SK-MEL-5 (cell line): ENCODE data around the gene PRUNE2. TPM values are rescaled to one million over a fixed set of nuclear protein-coding genes. Genes with fewer than 3 reads are reported as not detected.

ENCODE experiments used
- DNase-seq: peaks from one replicate; pipeline ENCODE4 v3.0.0-alpha.2; 2016; ENCODE audit warnings: low read depth, low spot score
- in situ Hi-C: cut with HindIII; loops from 2 replicates; pipeline ENCODE4 v1.10.0; 2016; ENCODE audit warnings: low sequenced_read_pairs, high pct_unique_total_duplicates, low pct_unique_long_range_greater_than_20kb
- total RNA-seq: library from RNA; depleted of rRNA; stranded (reverse); fragments of >200 nt; shearing (Covaris generic); gene quantifications from 2 replicates; pipeline ENCODE4 v1.2.3, GENCODE V29; 2014

The PRUNE2 gene
- total RNA-seq, 1 experiment from 2014 or later = 90.9 TPM

DNA sequence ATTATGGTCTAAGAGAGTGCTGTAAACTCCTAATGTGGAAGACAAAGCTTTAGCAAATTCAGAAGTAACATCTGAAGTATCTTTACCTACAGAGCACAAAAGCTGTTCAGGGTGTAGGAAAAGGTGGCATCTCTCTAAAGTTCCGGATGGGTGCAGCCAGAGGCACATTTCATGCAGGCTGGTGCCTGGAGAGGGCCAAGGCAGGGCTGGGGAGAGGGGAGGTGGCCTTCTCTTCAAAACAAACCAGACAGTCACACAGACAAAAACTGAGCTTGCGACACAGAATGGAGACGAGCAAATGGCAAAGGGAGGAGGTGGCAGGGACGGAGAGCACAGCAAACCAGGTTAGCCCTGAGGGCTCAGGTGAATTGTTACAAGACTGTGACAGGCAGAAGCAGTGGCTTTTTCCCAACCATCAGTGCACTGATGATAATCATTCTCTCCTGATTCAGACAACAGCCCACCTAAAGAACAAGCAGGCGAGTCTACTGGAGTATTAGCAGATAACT, 263.2 kb downstream of the PRUNE2 start:
- in situ Hi-C loops = no loop called here
- no peak for DNase-seq

DNA sequence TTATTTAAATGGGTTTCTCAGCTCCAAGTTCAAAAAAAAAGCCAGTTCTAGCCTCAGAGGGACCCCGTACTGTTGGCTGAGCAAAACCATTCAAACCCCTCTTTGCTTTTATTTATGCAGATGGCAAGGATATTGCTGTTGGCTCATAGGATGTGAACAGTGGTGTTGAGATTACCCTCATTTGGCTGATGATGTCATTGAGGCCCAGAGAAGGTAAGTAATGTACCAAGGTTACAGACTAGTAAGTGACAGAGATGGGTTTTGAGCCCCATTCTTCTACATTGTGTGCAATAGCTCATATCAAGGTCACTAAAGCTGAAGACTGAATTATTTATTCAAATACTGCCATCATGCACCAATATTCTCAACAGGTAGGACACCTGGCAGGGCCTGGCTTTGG, 263.8 kb downstream of the PRUNE2 start:
- no peak for DNase-seq
- in situ Hi-C loops = no loop called here

DNA sequence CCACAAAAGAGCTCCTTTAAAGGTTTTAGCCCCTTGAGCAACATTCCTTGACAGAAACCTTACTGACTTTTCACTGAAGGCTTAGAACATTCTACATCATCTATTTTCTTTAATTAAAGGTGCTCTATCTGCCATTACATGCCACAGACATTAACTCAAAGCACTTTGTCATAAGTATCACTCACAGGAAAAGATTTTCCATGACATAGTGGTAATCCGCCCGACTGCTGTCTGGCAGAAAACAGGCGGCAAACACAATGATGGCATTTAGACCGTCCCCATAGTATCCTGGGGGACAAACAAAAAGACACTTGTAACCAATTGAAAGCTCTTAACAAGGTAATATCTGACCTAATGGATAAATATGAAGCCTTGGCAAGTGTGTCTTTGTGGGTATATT, 267.9 kb downstream of the PRUNE2 start:
- DNase-seq = peak; percentile 66
- in situ Hi-C loops = no loop called here

DNA sequence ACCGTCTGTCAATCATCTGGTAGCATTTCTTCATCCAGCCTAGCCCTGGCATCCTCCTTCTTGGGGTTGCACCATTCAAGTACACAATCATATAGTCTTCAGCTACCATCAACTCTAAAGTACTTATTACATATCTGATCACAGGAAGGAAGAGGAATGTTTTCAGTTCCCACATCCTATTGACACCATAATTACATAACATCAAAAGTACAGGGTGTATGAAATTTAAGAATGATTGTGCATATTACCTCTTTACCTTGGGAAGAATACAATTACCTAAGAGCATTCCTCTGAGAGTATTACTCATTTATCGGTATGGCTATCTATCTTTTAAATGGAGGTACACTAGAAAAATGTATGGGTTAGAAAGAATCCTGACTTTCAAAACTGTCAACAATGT, 268.5 kb downstream of the PRUNE2 start:
- in situ Hi-C loops = no loop called here
- DNase-seq = no peak

DNA sequence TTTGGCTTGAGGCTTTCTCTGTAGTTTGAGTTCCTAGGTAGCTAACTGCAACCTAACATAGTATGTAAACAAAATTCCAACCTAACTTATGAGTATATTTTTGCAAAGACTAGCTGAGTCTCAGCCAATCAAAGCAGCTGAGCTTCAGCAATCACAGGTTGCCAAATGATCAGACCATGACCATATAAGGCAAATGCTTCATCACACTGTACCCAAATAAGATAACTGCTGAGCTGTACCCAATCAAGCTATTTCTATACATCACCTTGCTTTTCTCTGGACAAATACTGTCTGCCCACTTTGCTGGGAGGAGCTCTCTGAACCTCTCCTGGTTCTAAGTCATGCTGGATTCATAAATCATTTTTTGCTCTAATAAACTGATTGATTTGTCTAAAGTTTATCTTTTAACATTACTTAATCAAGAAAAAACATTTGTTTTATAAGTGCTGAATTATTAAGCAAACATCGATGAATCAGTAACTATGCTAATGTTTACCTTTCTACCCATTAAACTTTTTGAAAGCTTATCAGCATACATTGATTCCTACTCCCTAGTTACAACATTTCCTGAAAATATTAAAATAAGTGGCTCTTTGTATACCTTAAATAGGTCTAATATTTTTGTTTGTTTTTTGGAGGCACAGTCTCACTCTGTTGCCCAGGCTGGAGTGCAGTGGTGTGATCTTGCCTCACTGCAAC, 271.4 kb downstream of the PRUNE2 start:
- in situ Hi-C loops = no loop called here
- DNase-seq = peak; percentile 7

DNA sequence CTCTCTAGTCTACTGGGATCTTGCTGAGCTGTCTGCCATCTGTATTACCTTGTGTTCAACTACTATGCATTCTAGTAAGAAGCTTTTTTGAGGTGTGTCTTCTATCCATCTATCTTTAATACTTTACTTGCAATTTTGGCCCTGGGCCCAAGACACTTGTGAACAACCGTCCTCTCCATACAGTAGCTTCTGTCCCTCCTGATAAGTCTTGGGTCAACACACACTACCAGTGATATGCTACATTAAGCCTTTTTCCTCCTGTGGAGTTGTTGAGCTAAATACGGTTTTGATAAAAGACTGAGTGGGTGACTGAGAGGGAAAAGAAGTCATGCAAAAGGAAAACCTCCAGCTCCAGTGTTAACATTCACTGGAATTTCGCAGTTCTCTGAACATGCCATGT, 275.0 kb downstream of the PRUNE2 start:
- no peak for DNase-seq
- in situ Hi-C loops = no loop called here

DNA sequence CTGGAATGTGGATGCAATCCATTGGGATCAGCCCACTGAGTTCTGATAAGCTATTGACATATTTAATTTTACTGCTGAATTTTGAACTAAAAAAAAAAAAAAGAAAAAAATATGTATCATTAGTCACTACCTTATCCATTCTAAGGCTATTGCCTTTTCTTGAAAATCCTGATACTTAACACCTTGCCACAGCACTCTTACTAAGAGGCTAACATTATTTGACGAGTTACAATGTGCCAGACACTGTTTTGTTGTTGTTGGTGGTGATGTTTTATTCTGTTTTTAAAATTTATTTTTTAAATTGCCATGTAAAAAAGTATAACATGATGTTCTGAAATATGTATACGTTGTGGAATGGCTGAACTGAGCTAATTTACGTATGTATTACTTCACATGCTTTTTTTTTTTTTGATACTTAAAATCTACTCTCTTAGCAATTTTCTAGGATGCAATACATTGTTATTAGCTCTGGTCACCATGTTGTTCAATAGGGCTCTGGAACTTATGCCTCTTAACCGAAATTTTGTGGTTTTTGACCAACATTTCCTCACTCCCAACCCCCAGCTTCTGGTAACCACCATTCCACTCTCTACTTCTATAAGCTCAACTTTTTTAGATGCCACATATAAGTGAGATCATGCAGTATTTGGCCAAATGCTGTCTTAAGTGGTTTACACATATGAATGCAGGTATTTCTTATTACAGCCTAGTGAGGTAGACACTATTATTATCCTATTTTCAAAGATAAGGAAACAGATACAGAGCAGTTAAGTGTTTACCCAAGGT, 276.5 kb downstream of the PRUNE2 start:
- in situ Hi-C loops = no loop called here
- DNase-seq = no peak

DNA sequence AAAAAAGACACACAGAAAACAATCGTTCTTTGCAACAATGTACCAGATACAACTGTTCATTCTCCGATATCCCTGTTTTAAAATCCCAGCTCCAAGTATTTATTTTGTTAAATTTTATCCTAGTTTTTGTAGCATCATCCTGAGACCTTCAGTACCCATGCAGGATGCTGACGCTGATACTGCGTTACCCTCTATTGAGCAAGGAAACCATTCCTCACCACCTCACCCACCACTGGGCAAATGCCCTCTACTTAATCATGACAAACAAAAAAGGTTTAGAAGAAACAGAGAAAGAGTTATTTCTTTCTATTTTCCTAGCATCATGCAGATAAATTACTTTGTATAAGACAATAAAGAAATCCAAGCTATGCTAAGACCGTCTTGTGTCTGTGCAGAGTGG, 277.8 kb downstream of the PRUNE2 start:
- DNase-seq = no peak
- in situ Hi-C loops = no loop called here

DNA sequence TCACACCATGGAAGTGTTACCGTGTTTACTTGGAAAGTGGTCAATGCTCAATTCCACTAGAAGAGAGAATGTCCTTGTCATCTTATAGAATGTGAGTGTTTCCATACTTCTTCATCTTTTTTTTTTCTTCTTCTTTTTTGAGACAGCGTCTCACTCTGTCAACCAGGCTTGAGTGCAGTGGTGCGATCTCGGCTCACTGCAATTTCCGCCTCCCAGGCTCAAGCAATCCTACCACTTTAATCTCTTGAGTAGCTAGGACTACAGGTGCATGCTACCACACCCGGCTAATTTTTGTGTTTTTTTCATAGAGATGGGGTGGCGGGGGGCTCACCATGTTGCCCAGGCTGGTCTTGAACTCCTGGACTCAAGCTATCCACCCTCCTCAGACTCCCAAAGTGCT, 278.9 kb downstream of the PRUNE2 start:
- DNase-seq = no peak
- in situ Hi-C loops = no loop called here

DNA sequence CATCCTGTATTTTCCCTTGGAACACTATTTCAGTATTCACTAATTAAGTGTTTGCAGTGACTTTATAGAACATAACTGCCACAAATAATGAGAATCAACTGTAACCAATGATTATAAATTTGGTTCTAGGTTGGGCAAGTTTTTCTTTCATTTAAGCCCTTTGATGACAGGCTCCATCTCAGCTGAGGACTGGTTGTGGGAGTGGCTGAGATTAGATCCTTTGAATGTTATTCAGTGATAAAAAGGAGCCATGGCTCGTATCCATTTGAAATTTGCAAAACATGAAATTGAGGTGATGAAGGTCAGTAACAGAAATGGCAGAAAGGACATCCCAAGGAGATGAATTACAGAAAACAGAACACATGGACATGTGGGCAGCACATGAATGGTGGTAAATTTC, 279.8 kb downstream of the PRUNE2 start:
- in situ Hi-C loops = no loop called here
- DNase-seq = no peak

DNA sequence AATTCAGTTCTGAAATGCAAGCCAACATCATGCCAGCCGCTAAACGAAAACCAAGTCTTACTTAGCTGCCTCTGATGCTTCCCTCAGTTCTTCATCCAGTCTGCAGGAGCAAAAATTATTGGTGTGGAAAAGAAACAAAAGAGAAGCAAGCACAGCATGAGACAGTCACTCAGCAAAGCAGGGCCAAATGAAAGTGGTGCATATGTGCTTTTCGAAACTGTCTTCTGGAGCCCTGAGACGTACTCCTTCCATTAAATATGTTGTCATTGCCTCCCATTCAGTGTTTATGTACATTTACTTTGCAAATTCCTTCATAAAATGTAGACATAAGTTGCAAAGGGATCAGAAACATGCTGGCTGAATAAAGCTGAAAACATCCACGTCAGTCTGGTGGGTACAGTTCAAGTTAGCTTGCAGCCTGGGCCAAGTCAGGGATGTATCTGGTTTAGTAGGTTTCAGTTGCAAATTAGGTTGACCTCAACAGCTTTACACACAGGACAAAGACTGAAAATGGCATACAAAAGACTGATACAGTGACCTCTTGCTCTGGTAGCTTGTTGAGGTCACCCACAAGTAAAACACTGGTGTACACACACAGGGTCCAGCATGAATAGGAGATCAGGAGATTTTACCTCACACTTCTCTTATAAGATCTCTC, 281.4 kb downstream of the PRUNE2 start:
- DNase-seq = no peak
- in situ Hi-C loops = no loop called here

DNA sequence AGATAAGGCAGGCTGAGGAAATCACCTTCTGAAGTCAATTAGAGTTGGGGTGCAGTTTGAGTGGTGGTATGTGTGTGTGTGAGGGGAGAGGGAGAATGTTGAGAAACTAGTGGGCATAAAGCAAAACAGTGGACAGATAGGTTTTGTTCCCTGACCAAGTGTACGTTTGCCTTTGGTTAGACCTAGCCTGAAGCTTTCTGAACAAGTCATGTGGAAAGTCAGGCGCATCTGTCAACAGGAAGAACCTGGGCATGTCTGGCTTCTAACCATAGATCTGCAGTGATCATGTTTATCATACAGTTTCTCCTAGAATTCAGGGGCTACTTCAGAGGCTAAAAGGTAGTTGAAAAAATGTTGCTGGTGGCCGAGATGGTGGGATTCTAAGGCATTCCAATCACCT, 284.9 kb downstream of the PRUNE2 start:
- in situ Hi-C loops = no loop called here
- peak; percentile 76 for DNase-seq

DNA sequence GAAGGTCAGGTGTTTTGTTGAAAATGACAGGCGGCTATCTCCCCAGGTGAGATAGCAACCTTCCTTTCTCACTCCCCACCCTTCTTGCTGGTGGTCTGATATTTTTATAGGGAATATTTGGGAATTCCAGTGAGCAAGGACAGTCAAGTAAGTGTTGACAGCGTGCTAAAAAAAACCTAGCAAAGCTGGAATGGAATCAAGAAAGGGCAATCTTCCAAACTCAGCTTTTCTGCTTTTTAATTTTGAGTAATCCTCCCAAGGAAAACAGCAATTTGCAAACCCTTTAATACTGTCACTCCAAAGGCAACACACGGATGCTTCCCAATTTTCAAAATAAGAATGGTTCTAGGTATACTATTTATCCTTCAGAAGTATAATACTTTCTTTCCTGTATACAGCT, 285.3 kb downstream of the PRUNE2 start:
- in situ Hi-C loops = no loop called here

DNA sequence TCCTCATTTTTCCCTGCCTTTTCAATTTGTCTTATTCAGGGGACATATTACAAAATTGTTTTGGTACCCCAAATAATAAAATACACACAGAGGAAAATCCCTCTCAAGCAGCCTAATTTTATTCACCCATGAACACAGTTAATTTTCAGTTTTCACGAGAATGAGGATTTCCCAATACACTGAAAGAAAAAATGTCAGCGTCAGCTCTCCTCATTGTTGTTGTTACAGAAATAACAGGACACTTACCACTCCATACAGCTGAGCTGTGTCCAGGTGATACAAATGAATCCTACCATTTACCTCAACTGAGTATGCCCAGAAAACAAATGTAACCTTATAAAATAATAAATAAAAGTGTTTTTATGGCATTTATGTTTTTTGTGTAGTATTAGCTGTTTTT, 286.3 kb downstream of the PRUNE2 start:
- in situ Hi-C loops = no loop called here
- DNase-seq = no peak

More for the DNA sequence above, 285.3 kb downstream of the PRUNE2 start:
- DNase-seq = no peak

DNA sequence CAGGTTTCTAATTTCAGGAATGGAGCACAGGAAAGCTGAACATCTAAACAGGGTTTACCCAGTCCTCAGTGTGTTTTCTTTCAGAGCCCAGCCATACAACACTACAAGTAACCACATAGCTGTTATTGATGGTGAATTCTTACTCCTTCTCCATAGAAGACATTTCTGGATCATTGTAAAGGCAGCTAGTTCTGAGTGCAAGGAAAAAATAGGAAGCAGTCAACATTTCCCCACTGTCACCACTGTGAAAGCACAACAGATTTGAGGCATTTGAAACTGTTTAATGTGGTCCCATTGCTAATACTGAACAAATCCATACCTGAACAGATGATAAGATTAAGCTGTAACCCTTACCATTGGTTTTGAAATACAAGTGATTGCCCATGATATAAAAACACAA, 286.7 kb downstream of the PRUNE2 start:
- in situ Hi-C loops = no loop called here
- no peak for DNase-seq

DNA sequence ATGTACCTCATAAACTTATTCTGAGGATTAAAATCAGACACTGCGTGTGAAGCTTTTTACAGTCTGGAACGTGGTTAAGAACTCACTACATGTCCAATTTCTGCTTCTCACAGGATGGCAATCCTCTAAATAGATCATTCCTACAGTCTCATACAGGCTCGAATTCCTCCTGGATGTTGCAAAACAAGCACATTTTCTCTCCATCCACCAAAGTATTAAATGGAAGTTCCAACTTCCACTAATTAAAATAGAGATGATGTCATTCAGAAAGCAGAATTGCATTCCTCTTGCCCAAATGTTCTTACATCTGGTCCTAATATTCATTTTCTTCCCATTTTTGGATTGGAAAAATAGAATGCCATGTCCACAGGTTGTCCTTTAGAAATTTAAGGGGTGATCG, 287.2 kb downstream of the PRUNE2 start:
- DNase-seq = no peak
- in situ Hi-C loops = no loop called here

DNA sequence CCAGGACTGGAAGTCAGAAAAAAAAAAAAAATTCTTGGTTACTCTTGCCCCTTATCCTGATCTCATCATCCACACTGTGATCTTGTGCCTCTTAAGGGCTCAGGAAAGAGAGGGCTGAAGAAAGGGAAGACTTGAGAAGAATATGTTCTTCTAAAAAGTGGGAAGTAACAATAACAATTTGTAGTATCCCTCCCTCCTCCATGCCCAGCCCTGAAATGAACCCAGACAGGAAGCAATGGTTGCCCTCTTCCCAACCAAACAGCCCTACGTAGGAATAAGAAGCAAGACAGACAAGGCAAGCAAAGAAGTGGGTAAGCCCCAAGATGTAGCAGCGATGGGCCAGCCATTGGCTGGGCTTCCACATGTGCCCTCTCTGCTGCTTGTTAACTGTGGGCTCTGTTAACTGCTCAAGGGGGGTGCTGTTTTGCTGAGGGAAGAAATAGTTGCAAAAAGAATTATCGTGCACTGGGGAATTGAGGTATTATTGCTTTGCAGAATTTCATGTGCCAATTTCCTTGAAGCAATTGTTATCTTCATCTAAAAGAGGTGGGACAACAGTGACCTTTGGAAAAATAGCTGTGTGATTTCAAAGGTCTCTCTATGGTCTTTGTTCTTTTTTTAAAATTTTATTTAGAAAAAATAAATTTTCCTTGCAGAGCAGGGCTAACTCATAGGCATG, 288.3 kb downstream of the PRUNE2 start:
- no peak for DNase-seq
- in situ Hi-C loops = no loop called here

DNA sequence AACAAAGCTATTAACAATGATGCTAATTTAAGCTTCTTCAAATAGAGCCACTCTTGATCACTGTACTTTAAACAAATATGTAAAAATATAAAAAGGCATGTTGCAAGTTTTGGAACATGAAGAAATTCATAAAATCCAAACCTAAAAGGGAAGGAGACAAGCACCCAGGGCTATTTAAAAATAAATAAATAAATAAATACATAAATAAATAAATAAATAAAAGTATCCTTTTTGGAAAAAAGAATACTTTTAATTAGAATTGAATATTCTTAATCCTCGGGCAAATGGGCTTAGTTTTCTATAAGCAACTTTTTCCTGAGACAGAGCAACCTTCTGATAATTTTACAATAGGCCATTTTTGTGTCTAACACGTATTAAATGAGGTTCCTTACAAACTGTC, 289.1 kb downstream of the PRUNE2 start:
- in situ Hi-C loops = no loop called here
- DNase-seq = no peak
